MCF 10A (cell line): ENCODE results near the gene CCDC30. TPM values are rescaled to one million over a fixed set of nuclear protein-coding genes. Genes with fewer than 3 reads are reported as not detected.

Experiments used
- BruUV-seq: library from RNA; stranded (reverse); fragments of 400-500 nt; replicated peaks from 2 replicates; lab custom pipeline; 2021; lab: Mats Ljungman, UMichigan
- CTCF ChIA-PET: fragments of 300-600 bp; sonication (Branson Sonifier 250); formaldehyde crosslinking; extraction: SDS; loops from one replicate; lab custom pipeline; 2021; ENCODE audit warnings: antibody characterized with exemption, inconsistent platforms; lab: Yijun Ruan, JAX
- POLR2A ChIA-PET: fragments of 300-600, 350-650 bp; sonication (Branson Sonifier 250); formaldehyde crosslinking; extraction: SDS; loops from one replicate; lab custom pipeline; 2020; ENCODE audit warnings: antibody characterized with exemption, inconsistent platforms; lab: Yijun Ruan, JAX
- DNase-seq: peaks from one replicate; pipeline ENCODE4 v3.0.0-alpha.2; 2018; ENCODE audit not compliant: unreplicated experiment
- H3K27ac Mint-ChIP-seq: one replicate; pipeline ENCODE4 v1.8.0; 2022; ENCODE audit warnings: mild to moderate bottlenecking, low read depth, mixed read lengths; ENCODE audit not compliant: unreplicated experiment
- H3K27me3 Mint-ChIP-seq: one replicate; pipeline ENCODE4 v1.8.0; 2022; ENCODE audit warnings: mixed read lengths; ENCODE audit not compliant: insufficient read depth, unreplicated experiment
- H3K36me3 Mint-ChIP-seq: one replicate; pipeline ENCODE4 v1.8.0; 2022; ENCODE audit warnings: mild to moderate bottlenecking, moderate library complexity, mixed read lengths; ENCODE audit not compliant: insufficient read depth, unreplicated experiment
- H3K4me1 Mint-ChIP-seq: one replicate; pipeline ENCODE4 v1.8.0; 2022; ENCODE audit warnings: mixed read lengths; ENCODE audit not compliant: insufficient read depth, unreplicated experiment
- H3K4me3 Mint-ChIP-seq: one replicate; pipeline ENCODE4 v1.8.0; 2022; ENCODE audit warnings: mild to moderate bottlenecking, moderate library complexity, mixed read lengths; ENCODE audit not compliant: unreplicated experiment
- H3K9me3 Mint-ChIP-seq: one replicate; pipeline ENCODE4 v1.8.0; 2022; ENCODE audit warnings: mixed read lengths; ENCODE audit not compliant: unreplicated experiment
- CTCF ChIP-seq: fragments of 200-600 bp; IDR thresholded peaks from one replicate; pipeline ENCODE4 v1.8.0; 2022; ENCODE audit warnings: antibody characterized with exemption, mild to moderate bottlenecking; ENCODE audit not compliant: unreplicated experiment
- intact Hi-C: fragments of 100-400 bp; cut with micrococcal nuclease; formaldehyde crosslinking; loops from 2 replicates; pipeline ENCODE4 v1.14.1; 2022
- total RNA-seq: library from RNA; stranded (reverse); gene quantifications from 2 replicates; pipeline ENCODE4 v1.2.3, GENCODE V29; 2022

Gene CCDC30
- total RNA-seq, 1 experiment from 2014 or later: 2.2 TPM

GRCh38 chr1:42639116-42639515 is 176.0 kb downstream of the CCDC30 start:
- DNase-seq: no peak
- TF ChIP-seq CTCF: no peak
- CTCF ChIA-PET: no interaction called here
- POLR2A ChIA-PET: interaction anchor here (0.7 to 1.0 kb wide), 2 partner anchors 18 to 154 kb away, joined by 3 read pairs; no protein-coding TSS in a partner anchor
- H3K4me1 Mint-ChIP-seq: no peaks in the 10 kb centered on the region
- H3K9me3 Mint-ChIP-seq: no peaks in the 10 kb centered on the region
- BruUV-seq: no TSS peak
- H3K27ac Mint-ChIP-seq: no peak overlapping the region
- no peaks in the 10 kb centered on the region for H3K36me3 Mint-ChIP-seq
- H3K4me3 Mint-ChIP-seq: no peak overlapping the region
- no peaks in the 10 kb centered on the region for H3K27me3 Mint-ChIP-seq
- intact Hi-C loops: no loop called here

DNA sequence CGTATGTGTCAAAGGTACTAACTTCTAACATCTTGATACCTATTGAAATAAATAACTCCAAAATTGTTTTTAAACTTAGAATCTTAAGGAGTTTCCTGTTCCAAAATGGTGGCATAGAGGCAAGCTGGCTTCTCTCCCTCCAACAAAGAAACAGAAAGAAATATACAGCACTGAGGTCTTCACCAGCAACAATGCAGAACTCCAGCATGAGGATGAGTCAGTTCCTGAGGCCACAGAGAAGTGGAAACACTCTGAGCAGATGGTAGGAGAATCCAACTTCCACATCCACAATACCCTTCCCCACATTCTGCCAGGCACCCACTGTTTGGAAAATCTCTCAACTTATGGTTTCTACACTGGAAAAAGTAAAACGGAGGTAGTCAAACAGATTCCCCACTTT is 183.0 kb downstream of the CCDC30 start:
- POLR2A ChIA-PET: interaction anchor here (0.7 kb wide), 1 partner anchor 936 kb away, joined by 3 read pairs; no protein-coding TSS in a partner anchor
- H3K36me3 Mint-ChIP-seq: no peaks in the 10 kb centered on the region
- no peak overlapping the region for H3K27ac Mint-ChIP-seq
- H3K27me3 Mint-ChIP-seq: peaks cover 33% of the 10 kb centered on the region
- no peak for TF ChIP-seq CTCF
- intact Hi-C loops: no loop called here
- BruUV-seq: no TSS peak
- CTCF ChIA-PET: no interaction called here
- H3K4me3 Mint-ChIP-seq: no peak overlapping the region
- H3K4me1 Mint-ChIP-seq: no peaks in the 10 kb centered on the region
- H3K9me3 Mint-ChIP-seq: peaks cover 16% of the 10 kb centered on the region
- no peak for DNase-seq

DNA sequence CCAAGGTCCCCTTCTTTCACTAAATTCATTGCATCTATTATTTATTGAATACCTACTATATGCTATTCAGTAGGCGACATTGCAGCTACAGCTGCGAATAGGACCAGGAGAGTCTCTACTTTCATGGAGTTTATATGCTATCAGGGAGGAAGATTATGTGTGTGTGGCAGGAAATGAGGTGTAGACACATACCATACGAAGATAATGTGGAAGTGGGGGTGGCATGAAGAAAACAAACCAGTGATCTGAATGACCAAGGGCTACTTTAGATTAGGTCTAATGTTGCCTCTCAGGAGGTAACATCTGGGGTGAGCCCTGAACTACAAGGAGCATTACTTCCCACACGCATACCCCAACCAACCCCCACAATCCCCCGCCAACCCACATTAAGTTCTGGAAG is 194.1 kb downstream of the CCDC30 start:
- Mint-ChIP-seq H3K4me3 (peak overlapping the region; percentile 97), H3K9me3 (no peaks in the 10 kb centered on the region), H3K36me3 (peaks cover 19% of the 10 kb centered on the region), H3K27ac (peak overlapping the region; percentile 95), H3K4me1 (peaks cover 13% of the 10 kb centered on the region), H3K27me3 (peaks cover 11% of the 10 kb centered on the region)
- BruUV-seq: no TSS peak
- intact Hi-C loops: no loop called here
- POLR2A ChIA-PET: interaction anchor here (0.6 to 4.4 kb wide), 12 partner anchors 9 to 647 kb away, joined by 3 to 104 read pairs (median 4); partner anchors contain the start of genes C1orf50, CCDC30, P3H1 and YBX1
- no peak for DNase-seq
- TF ChIP-seq CTCF: no peak
- CTCF ChIA-PET: interaction anchor here (0.6 to 0.9 kb wide), 3 partner anchors 89 to 1329 kb away, joined by 3 read pairs; no protein-coding TSS in a partner anchor

GRCh38 chr1:42657981-42658876 is 195.1 kb downstream of the CCDC30 start, which contains the start of gene PPIH:
Gene PPIH, plus strand, starts transcription at chr1:42658423. Its CDS starts 24 bp downstream, at chr1:42658447.
- DNase-seq: peak; percentile 92
- Mint-ChIP-seq H3K9me3 (no peaks in the 10 kb centered on the region), H3K4me1 (peaks cover 13% of the 10 kb centered on the region), H3K27me3 (peaks cover under 1% of the 10 kb centered on the region), H3K4me3 (peak within 1 kb of the TSS; percentile 97), H3K27ac (peak within 1 kb of the TSS; percentile 95), H3K36me3 (peaks cover 21% of the 10 kb centered on the region)
- intact Hi-C loops: loop anchor here (2.0 kb wide), 2 partner anchors 25 to 313 kb away; partner anchors contain the start of gene YBX1
- ChIA-PET POLR2A (interaction anchor here (0.6 to 4.4 kb wide), 25 partner anchors 8 to 648 kb away, joined by 3 to 104 read pairs (median 4); partner anchors contain the start of genes C1orf50, CCDC30, ERMAP and P3H1), CTCF (interaction anchor here (1.1 to 1.5 kb wide), 2 partner anchors 31 to 52 kb away, joined by 3 to 5 read pairs; no protein-coding TSS in a partner anchor)
- BruUV-seq: TSS peak; percentile 95
- TF ChIP-seq CTCF: no peak
